Fibroblast of lung (primary cell): Measurements from ENCODE around the gene PLXNA4.

ENCODE experiments used
- EZH2 ChIP-seq: IDR thresholded peaks from 2 replicates; pipeline ENCODE4 v1.5.1; 2012; ENCODE audit warnings: low read length, control low read depth, mild to moderate bottlenecking; ENCODE audit errors: missing control alignments
- TF ChIP-seq, protein P1 (sequence below), 2 donors: IDR thresholded peaks in 1 of 2; conservative IDR thresholded peaks in 1 of 2; 1 replicate in 1 of 2; 2 replicates in 1 of 2; pipeline ENCODE4 v1.5.1; 2011 to 2012; ENCODE audit warnings: low read length in 2 of 2, control low read depth in 1 of 2, inconsistent platforms in 1 of 2, low read depth in 1 of 2, mild to moderate bottlenecking in 1 of 2

DNA sequence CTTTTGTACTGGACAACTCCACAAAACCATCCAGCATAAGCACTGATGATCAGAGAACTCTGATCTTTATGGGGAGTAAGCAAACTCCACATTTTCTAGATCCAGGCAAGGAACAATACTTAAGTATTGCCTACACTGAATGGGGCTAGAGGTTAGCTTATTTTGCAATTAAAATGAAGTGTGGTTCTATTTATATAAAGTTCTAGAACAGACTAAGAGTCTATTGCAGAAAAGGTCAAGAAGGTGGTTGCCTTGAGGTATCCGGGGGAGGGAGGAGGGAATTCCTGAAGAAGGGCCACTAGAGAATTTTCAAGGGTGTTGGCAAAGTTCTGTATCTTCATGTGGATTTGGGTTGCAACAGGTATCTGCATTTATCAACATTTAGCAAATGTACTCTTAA is 477.9 kb downstream of the PLXNA4 start:
- TF ChIP-seq, protein P1, sequence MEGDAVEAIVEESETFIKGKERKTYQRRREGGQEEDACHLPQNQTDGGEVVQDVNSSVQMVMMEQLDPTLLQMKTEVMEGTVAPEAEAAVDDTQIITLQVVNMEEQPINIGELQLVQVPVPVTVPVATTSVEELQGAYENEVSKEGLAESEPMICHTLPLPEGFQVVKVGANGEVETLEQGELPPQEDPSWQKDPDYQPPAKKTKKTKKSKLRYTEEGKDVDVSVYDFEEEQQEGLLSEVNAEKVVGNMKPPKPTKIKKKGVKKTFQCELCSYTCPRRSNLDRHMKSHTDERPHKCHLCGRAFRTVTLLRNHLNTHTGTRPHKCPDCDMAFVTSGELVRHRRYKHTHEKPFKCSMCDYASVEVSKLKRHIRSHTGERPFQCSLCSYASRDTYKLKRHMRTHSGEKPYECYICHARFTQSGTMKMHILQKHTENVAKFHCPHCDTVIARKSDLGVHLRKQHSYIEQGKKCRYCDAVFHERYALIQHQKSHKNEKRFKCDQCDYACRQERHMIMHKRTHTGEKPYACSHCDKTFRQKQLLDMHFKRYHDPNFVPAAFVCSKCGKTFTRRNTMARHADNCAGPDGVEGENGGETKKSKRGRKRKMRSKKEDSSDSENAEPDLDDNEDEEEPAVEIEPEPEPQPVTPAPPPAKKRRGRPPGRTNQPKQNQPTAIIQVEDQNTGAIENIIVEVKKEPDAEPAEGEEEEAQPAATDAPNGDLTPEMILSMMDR (conservative IDR thresholded peaks at IDR 0.05 in 1 of 2, IDR thresholded peaks at IDR 0.05 in 1 of 2; ENCODE audit: low read depth in 1 of 2, low read length in 2 of 2), result no peak
- no peak for TF ChIP-seq EZH2
